ENCODE data around the gene SEMA6A. TPM values are rescaled to one million over a fixed set of nuclear protein-coding genes. Genes with fewer than 3 reads are reported as not detected.

The SEMA6A gene
- polyA plus RNA-seq, 1 of the 3 experiments (the other 2 are of a cell fraction), result 0.18 TPM

- TF ChIP-seq USF1 (IDR thresholded peaks at IDR 0.05; ENCODE audit: borderline replicate concordance, low read depth) (no peak), EP300 (IDR thresholded peaks at IDR 0.05; ENCODE audit: borderline replicate concordance in 1 of 2, low read depth in 1 of 2, low read length in 1 of 2) (no peak), EZH2phosphoT487 (IDR thresholded peaks at IDR 0.05; ENCODE audit: borderline replicate concordance, low read depth) (no peak), SIN3A (IDR thresholded peaks at IDR 0.05; ENCODE audit: borderline replicate concordance, low read depth, low read length) (no peak), MAX (IDR thresholded peaks at IDR 0.05; ENCODE audit: low read depth) (no peak), YY1 (IDR thresholded peaks at IDR 0.05; ENCODE audit: low read depth) (no peak), GATA2 (CRISPR knock-in tag; IDR thresholded peaks at IDR 0.05) (no peak), USF2 (IDR thresholded peaks at IDR 0.05; ENCODE audit: borderline replicate concordance, low read depth, low read length) (no peak), RAD21 (IDR thresholded peaks at IDR 0.05; ENCODE audit: low read length) (no peak), NRF1 (IDR thresholded peaks at IDR 0.05; ENCODE audit: low read depth, low read length) (no peak)
These were observed 53.3 kb downstream of the SEMA6A start (continued) for GRCh38 chr5:116521173-116521872.

- ChIA-PET POLR2A (no interaction called here), CTCF (no interaction called here)
- 38% methylated on average over 1 of the region's 1 CpG for WGBS (ENCODE audit: low lambda C conversion rate)
These were observed 53.9 kb downstream of the SEMA6A start for GRCh38 chr5:116520771-116521170.

More at GRCh38 chr5:116520771-116521170, 53.9 kb downstream of the SEMA6A start:
- TF ChIP-seq ELF1 (IDR thresholded peaks at IDR 0.05) (no peak), RCOR1 (IDR thresholded peaks at IDR 0.05; ENCODE audit: low read length) (no peak), TAF1 (IDR thresholded peaks at IDR 0.05; ENCODE audit: borderline replicate concordance, low read depth, low read length) (no peak), MXI1 (IDR thresholded peaks at IDR 0.05; ENCODE audit: low read depth, low read length) (no peak), IRF3 (IDR thresholded peaks at IDR 0.05; ENCODE audit: low read depth, low read length) (no peak), TEAD4 (IDR thresholded peaks at IDR 0.05; ENCODE audit: borderline replicate concordance, insufficient read depth) (no peak), RFX5 (IDR thresholded peaks at IDR 0.05; ENCODE audit: low read length) (no peak), YY1 (IDR thresholded peaks at IDR 0.05; ENCODE audit: low read depth) (no peak), NFIC (IDR thresholded peaks at IDR 0.05; ENCODE audit: borderline replicate concordance) (no peak), FOXJ3 (CRISPR knock-in tag; IDR thresholded peaks at IDR 0.05) (no peak), EP300 (IDR thresholded peaks at IDR 0.05; ENCODE audit: borderline replicate concordance in 1 of 2, low read depth in 1 of 2, low read length in 1 of 2) (no peak), CHD2 (IDR thresholded peaks at IDR 0.05; ENCODE audit: low read length, partially characterized antibody) (no peak), JUND (IDR thresholded peaks at IDR 0.05) (no peak), FOXM1 (IDR thresholded peaks at IDR 0.05; ENCODE audit: low read depth) (no peak), FOSL2 (IDR thresholded peaks at IDR 0.05; ENCODE audit: borderline replicate concordance, low read depth) (no peak), TCF12 (IDR thresholded peaks at IDR 0.05) (no peak), USF2 (IDR thresholded peaks at IDR 0.05; ENCODE audit: borderline replicate concordance, low read depth, low read length) (no peak), CTCF (IDR thresholded peaks at IDR 0.05) (no peak)
- Histone ChIP-seq H3K4me1 (ENCODE audit: control insufficient read depth in 1 of 2, insufficient read depth in 2 of 2, low read depth in 1 of 2, low read length in 1 of 2) (peaks cover 0 to 23% of the 10 kb centered on the region in 2 experiments; a peak in 2 of 4 replicates), H3K9ac (no peak overlapping the region), H3K27me3 (ENCODE audit: insufficient read depth) (no peaks in the 10 kb centered on the region), H3K36me3 (replicated peaks in 1 of 2; ENCODE audit: control insufficient read depth in 1 of 2, insufficient read depth in 2 of 2, low read length in 1 of 2) (no peaks in the 10 kb centered on the region), H3K27ac (ENCODE audit: low read depth in 2 of 2, low read length in 1 of 2) (no peak overlapping the region), H3F3A (replicated peaks; ENCODE audit: insufficient read depth) (no peaks in the 10 kb centered on the region), H3K79me2 (ENCODE audit: insufficient read depth) (no peaks in the 10 kb centered on the region), H3K4me2 (no peak overlapping the region), H3K4me3 (ENCODE audit: low read depth in 2 of 2, low read length in 1 of 2) (no peak overlapping the region), H2AFZ (ENCODE audit: low read depth) (no peak overlapping the region), H4K20me1 (ENCODE audit: insufficient read depth) (no peaks in the 10 kb centered on the region), H3K9me2 (no peaks in the 10 kb centered on the region), H3K9me3 (no peaks in the 10 kb centered on the region)
- no peak for DNase-seq
